HG03432 (cell line): Measurements from ENCODE around the gene PPM1G.
A peak's percentile ranks its signal among the peaks of the same experiment; 100 is the strongest.
"Not testable (repeated sequence)": the region's sequence is repeated elsewhere in the genome, so short reads cannot be mapped to it uniquely, and the experiment has no call there.

Experiments used
- ATAC-seq: cut with Tn5 transposase; IDR thresholded peaks from one replicate; pipeline ENCODE4 v1.9.1; 2021; ENCODE audit warnings: mild to moderate bottlenecking, moderate library complexity; ENCODE audit not compliant: unreplicated experiment

PPM1G gene

GRCh38 chr2:27409321-27410073, at the start of gene PPM1G:
Gene PPM1G, minus strand, starts transcription at chr2:27409591. Its CDS starts 169 bp downstream, at chr2:27409422.
- peak; percentile 91 for ATAC-seq

- no peak for ATAC-seq
These were observed 44.6 kb upstream of the PPM1G start for GRCh38 chr2:27453968-27454367.

GRCh38 chr2:27451095-27451494, 41.7 kb upstream of the PPM1G start:
- ATAC-seq, result no peak

GRCh38 chr2:27448381-27448780, 39.0 kb upstream of the PPM1G start:
- ATAC-seq, result no peak

- ATAC-seq, result no peak
These were observed 36.7 kb upstream of the PPM1G start for GRCh38 chr2:27446057-27446456.

GRCh38 chr2:27445615-27446014, 36.2 kb upstream of the PPM1G start:
- ATAC-seq, result no peak

- no peak for ATAC-seq
These were observed 35.8 kb upstream of the PPM1G start for GRCh38 chr2:27445155-27445554.

GRCh38 chr2:27442920-27443282, 33.5 kb upstream of the PPM1G start:
- no peak for ATAC-seq

- no peak for ATAC-seq
These were observed 32.8 kb upstream of the PPM1G start, which contains the start of gene KRTCAP3 for GRCh38 chr2:27441958-27442919. Gene KRTCAP3, plus strand, starts transcription at chr2:27442381. Its CDS starts 32 bp downstream, at chr2:27442413.

GRCh38 chr2:27441226-27441926, 32.0 kb upstream of the PPM1G start:
- no peak for ATAC-seq

GRCh38 chr2:27435628-27436027, 26.2 kb upstream of the PPM1G start:
- ATAC-seq, result no peak

GRCh38 chr2:27431395-27431794, 22.0 kb upstream of the PPM1G start:
- no peak for ATAC-seq

- ATAC-seq, result peak; percentile 73
These were observed 19.7 kb upstream of the PPM1G start for GRCh38 chr2:27428978-27429541.

- peak; percentile 90 for ATAC-seq
These were observed 19.0 kb upstream of the PPM1G start, which contains the start of gene NRBP1 for GRCh38 chr2:27428213-27428977. Gene NRBP1, plus strand, starts transcription at chr2:27428631. Its CDS starts 4,643 bp downstream, at chr2:27433274.

GRCh38 chr2:27427863-27428212, 18.4 kb upstream of the PPM1G start:
- no peak for ATAC-seq

GRCh38 chr2:27425039-27425438, 15.6 kb upstream of the PPM1G start:
- ATAC-seq, result not testable (repeated sequence)

- ATAC-seq, result no peak
These were observed 13.6 kb upstream of the PPM1G start for GRCh38 chr2:27422958-27423357.

- ATAC-seq, result no peak
These were observed 12.4 kb upstream of the PPM1G start for GRCh38 chr2:27421660-27422250.

- ATAC-seq, result no peak
These were observed 11.6 kb upstream of the PPM1G start for GRCh38 chr2:27420996-27421395.

- no peak for ATAC-seq
These were observed 6.8 kb upstream of the PPM1G start for GRCh38 chr2:27416151-27416550.
